Measurements from ENCODE around the gene TNS3. TPM values are rescaled to one million over a fixed set of nuclear protein-coding genes. Genes with fewer than 3 reads are reported as not detected.
A peak's percentile ranks its signal among the peaks of the same experiment; 100 is the strongest.

TNS3 gene
- total and polyA plus RNA-seq, 2 of the 13 experiments (the other 11 are each of a cell fraction or from before 2014, with no cell fraction given), result 52.9 to 55.7 TPM

GRCh38 chr7:47380325-47381133, 201.4 kb downstream of the TNS3 start (continued):
- TF ChIP-seq, protein P1, sequence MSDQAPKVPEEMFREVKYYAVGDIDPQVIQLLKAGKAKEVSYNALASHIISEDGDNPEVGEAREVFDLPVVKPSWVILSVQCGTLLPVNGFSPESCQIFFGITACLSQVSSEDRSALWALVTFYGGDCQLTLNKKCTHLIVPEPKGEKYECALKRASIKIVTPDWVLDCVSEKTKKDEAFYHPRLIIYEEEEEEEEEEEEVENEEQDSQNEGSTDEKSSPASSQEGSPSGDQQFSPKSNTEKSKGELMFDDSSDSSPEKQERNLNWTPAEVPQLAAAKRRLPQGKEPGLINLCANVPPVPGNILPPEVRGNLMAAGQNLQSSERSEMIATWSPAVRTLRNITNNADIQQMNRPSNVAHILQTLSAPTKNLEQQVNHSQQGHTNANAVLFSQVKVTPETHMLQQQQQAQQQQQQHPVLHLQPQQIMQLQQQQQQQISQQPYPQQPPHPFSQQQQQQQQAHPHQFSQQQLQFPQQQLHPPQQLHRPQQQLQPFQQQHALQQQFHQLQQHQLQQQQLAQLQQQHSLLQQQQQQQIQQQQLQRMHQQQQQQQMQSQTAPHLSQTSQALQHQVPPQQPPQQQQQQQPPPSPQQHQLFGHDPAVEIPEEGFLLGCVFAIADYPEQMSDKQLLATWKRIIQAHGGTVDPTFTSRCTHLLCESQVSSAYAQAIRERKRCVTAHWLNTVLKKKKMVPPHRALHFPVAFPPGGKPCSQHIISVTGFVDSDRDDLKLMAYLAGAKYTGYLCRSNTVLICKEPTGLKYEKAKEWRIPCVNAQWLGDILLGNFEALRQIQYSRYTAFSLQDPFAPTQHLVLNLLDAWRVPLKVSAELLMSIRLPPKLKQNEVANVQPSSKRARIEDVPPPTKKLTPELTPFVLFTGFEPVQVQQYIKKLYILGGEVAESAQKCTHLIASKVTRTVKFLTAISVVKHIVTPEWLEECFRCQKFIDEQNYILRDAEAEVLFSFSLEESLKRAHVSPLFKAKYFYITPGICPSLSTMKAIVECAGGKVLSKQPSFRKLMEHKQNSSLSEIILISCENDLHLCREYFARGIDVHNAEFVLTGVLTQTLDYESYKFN (CRISPR knock-in tag; conservative IDR thresholded peaks at IDR 0.05), result peak; percentile 62
- TF ChIP-seq ZSCAN31 (CRISPR knock-in tag; IDR thresholded peaks at IDR 0.05; ENCODE audit: low read depth) (no peak), ATF1 (CRISPR knock-in tag; IDR thresholded peaks at IDR 0.05) (no peak), SNAPC5 (CRISPR knock-in tag; IDR thresholded peaks at IDR 0.05; ENCODE audit: borderline replicate concordance) (no peak), ZNF788 (CRISPR knock-in tag; IDR thresholded peaks at IDR 0.05; ENCODE audit: borderline replicate concordance) (no peak), THAP7 (CRISPR knock-in tag; IDR thresholded peaks at IDR 0.05) (no peak), RBAK (CRISPR knock-in tag; IDR thresholded peaks at IDR 0.05) (no peak), CTCF (CRISPR knock-in tag; IDR thresholded peaks at IDR 0.05) (peak; percentile 14; the same call in 1 of the 2 replicates), TEAD3 (CRISPR knock-in tag; optimal IDR thresholded peaks at IDR 0.05; ENCODE audit: borderline replicate concordance) (peak; percentile 40), HNF1B (CRISPR knock-in tag; IDR thresholded peaks at IDR 0.05) (no peak), ZKSCAN5 (CRISPR knock-in tag; IDR thresholded peaks at IDR 0.05) (no peak), XRCC5 (optimal IDR thresholded peaks at IDR 0.05; ENCODE audit: low read length) (peak; percentile 64), ZFP1 (CRISPR knock-in tag; IDR thresholded peaks at IDR 0.05) (no peak)
- TF ChIP-seq, protein P2, sequence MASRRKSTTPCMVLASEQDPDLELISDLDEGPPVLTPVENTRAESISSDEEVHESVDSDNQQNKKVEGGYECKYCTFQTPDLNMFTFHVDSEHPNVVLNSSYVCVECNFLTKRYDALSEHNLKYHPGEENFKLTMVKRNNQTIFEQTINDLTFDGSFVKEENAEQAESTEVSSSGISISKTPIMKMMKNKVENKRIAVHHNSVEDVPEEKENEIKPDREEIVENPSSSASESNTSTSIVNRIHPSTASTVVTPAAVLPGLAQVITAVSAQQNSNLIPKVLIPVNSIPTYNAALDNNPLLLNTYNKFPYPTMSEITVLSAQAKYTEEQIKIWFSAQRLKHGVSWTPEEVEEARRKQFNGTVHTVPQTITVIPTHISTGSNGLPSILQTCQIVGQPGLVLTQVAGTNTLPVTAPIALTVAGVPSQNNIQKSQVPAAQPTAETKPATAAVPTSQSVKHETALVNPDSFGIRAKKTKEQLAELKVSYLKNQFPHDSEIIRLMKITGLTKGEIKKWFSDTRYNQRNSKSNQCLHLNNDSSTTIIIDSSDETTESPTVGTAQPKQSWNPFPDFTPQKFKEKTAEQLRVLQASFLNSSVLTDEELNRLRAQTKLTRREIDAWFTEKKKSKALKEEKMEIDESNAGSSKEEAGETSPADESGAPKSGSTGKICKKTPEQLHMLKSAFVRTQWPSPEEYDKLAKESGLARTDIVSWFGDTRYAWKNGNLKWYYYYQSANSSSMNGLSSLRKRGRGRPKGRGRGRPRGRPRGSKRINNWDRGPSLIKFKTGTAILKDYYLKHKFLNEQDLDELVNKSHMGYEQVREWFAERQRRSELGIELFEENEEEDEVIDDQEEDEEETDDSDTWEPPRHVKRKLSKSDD (CRISPR knock-in tag; IDR thresholded peaks at IDR 0.05; ENCODE audit: low read depth), result no peak
- TF ChIP-seq, protein P3, sequence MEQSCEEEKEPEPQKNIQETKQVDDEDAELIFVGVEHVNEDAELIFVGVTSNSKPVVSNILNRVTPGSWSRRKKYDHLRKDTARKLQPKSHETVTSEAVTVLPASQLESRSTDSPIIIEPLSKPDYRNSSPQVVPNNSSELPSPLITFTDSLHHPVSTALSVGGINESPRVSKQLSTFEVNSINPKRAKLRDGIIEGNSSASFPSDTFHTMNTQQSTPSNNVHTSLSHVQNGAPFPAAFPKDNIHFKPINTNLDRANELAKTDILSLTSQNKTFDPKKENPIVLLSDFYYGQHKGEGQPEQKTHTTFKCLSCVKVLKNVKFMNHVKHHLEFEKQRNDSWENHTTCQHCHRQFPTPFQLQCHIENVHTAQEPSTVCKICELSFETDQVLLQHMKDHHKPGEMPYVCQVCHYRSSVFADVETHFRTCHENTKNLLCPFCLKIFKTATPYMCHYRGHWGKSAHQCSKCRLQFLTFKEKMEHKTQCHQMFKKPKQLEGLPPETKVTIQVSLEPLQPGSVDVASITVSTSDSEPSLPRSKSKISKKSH (CRISPR knock-in tag; IDR thresholded peaks at IDR 0.05; ENCODE audit: borderline replicate concordance), result no peak

Data from HepG2 (cell line).